NB4 (cell line): ENCODE results near the gene LENEP.

ENCODE experiments used
- MAX ChIP-seq: IDR thresholded peaks from 2 replicates; pipeline ENCODE4 v1.6.1; 2011; ENCODE audit warnings: low read depth, low read length
- MYC ChIP-seq: IDR thresholded peaks from 2 replicates; pipeline ENCODE4 v1.6.1; 2011; ENCODE audit warnings: low read depth, low read length
- POLR2A ChIP-seq: IDR thresholded peaks from 2 replicates; pipeline ENCODE4 v1.6.1; 2011; ENCODE audit warnings: mild to moderate bottlenecking; ENCODE audit not compliant: insufficient read length; ENCODE audit errors: extremely low read depth
- TF ChIP-seq, protein P1 (sequence below): IDR thresholded peaks from one replicate; pipeline ENCODE4 v1.5.1; 2012; ENCODE audit warnings: low read depth, low read length

DNA sequence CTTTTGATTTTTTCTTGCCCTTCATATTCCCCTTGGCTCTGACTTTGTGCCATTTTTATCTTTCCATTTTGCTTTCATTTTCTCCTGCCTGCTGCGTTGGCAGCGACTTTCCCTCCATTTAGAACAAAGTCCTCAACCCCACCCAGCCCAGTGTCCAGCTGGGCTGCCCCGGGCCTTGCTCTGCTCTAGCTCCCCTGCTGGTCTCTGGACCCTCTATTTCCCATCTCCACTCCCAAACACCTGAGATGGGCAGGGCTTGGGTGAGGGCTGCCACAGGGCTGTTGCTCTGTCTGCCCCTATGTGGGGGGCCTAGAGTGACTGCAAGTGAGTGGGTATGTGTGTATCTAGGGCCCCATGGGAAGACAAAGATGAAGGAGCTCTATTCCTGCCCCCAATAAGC lies 50.4 kb downstream of the LENEP start:
- TF ChIP-seq, protein P1, sequence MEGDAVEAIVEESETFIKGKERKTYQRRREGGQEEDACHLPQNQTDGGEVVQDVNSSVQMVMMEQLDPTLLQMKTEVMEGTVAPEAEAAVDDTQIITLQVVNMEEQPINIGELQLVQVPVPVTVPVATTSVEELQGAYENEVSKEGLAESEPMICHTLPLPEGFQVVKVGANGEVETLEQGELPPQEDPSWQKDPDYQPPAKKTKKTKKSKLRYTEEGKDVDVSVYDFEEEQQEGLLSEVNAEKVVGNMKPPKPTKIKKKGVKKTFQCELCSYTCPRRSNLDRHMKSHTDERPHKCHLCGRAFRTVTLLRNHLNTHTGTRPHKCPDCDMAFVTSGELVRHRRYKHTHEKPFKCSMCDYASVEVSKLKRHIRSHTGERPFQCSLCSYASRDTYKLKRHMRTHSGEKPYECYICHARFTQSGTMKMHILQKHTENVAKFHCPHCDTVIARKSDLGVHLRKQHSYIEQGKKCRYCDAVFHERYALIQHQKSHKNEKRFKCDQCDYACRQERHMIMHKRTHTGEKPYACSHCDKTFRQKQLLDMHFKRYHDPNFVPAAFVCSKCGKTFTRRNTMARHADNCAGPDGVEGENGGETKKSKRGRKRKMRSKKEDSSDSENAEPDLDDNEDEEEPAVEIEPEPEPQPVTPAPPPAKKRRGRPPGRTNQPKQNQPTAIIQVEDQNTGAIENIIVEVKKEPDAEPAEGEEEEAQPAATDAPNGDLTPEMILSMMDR: no peak
- TF ChIP-seq POLR2A (no peak), MAX (no peak), MYC (no peak)
